CD4-positive, alpha-beta T cell treated with Interleukin-1 beta for 1 hour (primary cell): ENCODE measurements around the gene CARD11.

Experiments
- DNase-seq, 2 donors: peaks; one replicate each; pipeline ENCODE4 v3.0.0-alpha.2; 2020 to 2022

The CARD11 gene

DNA sequence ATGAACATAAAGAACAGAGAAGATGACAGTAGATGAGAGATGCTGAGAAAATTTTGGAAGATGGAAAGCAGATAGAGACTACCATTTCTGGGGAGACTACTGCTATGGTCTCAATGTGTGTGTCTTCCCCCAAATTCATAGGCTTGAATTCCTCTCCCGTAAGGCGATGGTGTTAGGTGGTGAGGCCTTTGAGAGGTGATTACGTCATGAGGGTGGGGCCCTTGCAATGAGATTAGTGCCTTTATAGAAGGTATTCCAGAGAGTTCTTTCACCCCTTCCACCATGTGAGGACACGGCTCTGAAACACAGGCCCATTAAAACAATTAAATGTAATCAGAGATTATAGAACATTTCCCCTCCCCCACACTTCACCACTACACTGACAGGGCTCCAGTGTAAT lies 23.9 kb downstream of the CARD11 start:
- DNase-seq: no peak

DNA sequence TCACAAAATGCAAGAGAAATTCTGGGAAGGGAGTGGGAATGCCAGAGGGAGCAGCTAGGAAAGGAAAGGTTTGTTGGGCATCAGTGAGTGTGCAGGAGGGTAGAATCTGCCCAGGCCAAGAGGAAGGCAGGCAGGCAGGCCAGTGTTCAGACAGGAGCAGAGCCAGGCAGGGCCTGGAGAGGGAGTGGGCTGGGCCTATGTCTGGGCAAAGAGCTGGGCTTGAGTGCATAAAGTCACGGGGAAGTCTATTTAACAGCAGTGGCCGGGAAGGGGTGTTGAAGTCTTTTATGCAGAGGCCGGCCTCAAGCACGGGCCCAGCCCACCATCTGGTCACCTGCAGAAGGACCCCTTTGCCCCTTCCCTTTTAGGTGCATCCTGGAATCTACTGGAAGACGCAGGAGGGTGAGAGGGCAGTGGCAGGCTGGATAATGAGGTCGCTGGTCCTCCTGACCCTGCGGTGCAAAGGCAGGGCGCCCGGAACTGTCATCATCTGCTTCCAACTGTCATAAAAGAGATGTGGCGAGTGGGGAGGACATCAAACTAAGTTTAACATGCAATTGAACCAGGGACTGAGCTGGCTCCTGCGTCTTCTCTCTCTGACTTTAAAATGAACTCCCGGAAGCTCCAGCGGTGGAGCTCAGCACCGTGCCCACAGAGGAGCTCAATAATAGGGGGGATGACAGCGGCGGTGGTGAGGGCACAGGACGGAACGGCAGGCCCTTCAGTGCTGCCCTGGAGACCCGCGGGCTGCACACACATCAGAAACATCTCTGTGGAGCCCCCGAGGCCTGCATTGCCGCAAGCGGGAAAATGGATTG lies 29.5 kb downstream of the CARD11 start:
- no peak for DNase-seq

DNA sequence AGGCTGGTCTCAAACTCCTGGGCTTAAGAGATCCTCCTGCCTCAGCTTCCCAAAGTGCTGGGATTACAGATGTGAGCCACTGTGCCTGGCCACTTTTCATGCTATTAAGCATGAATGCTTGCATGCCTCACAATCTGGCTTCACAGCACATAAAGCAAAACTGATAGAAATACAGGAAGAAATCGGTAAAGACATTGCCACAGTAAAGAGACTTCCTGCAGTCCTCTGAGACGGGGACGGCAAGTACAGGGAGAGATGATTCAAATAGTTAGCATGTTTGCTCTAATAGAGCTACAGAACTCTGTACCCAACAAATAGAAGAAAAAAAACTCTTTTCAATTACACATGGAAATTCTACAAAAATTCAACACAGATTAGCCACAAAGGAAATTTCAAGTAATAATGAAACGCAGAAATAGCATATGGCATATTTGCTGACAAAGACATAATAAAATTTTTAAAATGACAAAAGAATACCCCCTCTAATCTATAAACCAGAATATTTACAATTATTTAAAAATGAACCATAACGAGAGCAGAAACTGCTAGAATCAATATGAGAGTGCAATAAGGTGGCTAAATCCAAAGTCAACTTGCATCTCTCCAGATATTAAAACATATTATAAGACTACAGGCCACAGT lies 32.3 kb downstream of the CARD11 start:
- DNase-seq: no peak

DNA sequence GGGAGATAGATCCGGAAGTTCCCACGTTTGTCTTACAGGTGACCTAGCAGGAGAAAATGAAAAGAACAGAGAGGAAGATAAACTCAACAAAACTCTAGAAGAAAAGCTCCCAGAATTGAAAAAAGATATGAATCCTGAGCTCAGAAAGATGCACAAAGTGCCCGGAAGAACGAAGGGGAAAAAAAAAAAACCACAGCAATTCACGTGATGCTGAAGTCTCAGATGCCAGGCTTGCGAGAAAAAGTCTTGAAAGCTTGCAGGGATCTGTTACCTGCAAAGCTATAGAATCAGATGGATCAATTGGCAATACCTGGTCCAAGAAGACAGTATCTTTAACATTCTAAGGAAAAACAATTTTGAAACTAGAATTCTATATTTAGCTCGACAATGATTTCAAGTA lies 33.5 kb downstream of the CARD11 start:
- no peak for DNase-seq

DNA sequence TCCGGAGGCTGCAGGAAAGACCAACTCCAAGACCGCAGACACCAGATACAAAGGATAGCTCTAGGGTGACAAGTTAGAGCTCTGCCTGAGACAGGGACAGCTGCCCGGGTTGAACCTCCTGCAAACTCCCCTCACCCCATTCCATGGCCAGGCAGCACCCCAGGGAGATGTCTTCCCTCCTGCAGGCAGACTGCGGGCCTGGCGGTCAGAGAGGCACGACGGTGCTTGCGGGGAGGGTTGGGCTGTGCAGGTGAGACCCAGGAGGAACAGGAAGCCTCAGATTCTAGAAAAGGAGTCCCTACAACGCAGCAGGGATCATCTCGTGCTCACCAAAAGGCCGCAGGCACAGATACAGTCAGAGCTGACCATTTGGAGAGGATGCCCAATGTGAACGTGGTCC lies 34.6 kb downstream of the CARD11 start:
- DNase-seq: no peak

DNA sequence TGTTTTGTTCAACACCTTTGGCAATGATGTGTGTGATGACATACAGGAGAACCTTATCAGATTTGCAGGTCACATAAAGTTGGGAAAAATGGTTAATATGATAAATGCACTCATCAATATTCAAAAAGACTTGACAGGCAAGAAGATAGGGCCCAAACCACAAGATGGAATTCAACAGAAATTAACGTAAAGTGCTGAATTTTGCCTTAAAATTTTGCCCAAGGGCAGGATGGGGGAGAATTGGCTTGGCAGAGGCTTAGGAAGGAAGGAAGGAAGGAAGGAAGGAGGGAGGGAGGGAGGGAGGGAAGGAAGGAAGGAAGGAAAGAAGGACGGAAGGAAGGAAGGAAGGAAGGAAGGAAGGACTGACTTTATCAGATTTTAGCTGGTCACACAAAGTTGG lies 35.3 kb downstream of the CARD11 start:
- DNase-seq: no peak

DNA sequence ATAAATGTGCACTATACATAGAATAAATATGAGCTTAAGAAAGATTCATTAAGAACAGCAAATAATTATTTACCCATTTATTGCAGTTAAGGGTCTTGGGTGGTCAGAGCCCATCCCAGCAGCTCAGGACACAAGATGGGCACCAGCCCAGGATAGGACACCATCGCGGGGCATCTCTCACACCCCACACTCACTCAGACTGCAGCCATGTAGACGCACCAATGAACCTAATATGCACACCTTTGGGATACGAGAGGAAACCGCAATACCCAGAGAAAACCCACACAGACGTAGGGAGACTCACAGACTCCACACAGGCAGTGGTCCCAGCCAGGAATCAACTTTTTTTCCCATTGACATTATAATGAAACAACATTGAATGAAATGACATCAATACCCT lies 36.0 kb downstream of the CARD11 start:
- DNase-seq: no peak

DNA sequence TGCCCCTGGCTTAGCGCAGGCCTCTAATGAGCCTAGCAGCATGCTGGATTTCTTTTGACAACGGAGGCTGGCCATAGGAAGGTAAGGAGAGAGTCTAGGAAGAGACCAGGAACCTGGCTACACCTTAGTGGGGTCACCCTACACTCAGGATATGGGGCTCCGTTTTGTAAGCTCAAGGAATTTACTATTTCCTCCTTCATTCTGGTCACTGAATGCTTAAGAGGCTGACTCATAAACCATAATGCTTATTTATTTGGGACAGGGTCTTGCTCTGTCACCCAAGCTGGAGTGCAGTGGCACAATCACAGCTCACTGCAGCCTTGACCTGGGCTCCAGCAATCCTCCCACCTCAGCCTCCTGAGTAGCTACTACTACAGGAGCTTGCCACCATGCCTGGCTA lies 38.4 kb downstream of the CARD11 start:
- no peak for DNase-seq

DNA sequence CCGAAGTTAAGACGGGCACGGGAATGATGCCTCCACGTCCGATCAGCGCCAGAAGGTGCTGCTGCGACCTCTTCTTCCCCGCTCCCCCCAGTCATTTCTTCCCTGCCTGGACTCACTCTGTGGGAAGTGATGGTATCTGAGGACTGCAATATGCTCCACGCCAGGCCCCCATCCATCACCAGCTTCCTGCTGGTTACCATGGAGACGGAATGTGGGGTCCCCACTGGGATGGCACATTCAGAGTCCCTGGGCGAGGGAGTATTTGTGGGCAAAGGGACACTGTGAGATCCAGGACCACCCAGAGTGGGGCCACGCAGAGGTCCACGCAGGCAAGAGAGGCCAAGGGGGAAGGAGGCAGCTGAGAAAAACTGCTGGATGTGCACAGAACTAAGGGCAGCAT lies 39.7 kb downstream of the CARD11 start:
- DNase-seq: no peak

DNA sequence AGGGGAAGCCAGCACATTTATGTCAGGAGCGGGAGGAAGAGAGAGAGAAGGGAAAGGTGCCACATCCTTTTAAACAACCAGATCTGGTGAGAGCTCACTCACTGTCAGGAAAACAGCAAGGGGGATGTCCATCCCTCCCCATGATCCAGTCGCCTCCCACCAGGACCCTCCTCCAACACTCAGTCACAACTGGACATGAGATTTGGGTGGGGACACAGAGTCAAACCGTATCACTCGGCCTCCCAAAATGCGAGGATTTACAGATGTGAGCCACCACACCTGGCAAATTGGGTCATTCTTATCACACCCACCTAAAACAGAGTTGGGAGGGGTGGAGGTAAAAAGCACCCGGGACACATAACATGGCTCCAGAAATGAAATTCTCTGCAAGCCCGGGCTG lies 41.0 kb downstream of the CARD11 start:
- DNase-seq: no peak

DNA sequence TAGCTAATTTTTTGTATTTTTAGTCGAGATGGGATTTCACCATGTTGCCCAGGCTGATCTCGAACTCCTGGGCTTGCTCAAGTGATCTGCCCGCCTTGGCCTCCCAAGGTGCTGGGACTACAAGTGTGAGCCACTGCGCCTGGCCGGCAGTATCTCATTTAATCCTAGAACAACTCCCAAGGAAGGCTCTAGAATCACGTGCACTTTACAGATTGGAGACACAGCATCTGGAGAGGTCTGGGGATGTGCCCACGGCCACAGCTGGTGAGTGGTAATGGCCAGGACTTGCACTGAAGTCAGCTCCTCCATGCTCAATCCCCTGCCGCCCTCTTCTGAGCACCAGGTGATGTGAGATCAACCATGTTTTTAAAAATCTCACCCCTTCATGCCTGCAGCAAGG lies 43.1 kb downstream of the CARD11 start:
- DNase-seq: no peak

DNA sequence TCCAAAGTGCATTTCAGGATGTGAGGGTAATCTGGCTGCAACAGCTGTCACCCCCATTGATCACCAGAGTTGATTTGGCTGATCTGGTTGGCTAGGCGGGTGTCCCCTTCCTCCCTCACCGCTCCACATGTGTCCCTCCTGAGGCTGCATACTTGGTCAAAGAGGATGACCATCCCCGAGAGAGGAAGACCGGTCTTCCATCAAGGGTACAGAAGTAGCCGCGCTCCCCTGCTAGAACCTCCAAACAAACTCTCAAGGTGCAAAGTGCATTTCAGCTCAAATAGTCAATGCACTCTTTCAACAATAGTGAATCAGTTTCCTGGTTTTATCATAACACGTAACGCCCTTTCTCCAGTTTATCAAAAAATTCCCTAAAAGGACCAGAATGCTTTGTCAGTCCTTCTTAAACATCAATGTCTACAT lies 44.6 kb downstream of the CARD11 start:
- no peak for DNase-seq

DNA sequence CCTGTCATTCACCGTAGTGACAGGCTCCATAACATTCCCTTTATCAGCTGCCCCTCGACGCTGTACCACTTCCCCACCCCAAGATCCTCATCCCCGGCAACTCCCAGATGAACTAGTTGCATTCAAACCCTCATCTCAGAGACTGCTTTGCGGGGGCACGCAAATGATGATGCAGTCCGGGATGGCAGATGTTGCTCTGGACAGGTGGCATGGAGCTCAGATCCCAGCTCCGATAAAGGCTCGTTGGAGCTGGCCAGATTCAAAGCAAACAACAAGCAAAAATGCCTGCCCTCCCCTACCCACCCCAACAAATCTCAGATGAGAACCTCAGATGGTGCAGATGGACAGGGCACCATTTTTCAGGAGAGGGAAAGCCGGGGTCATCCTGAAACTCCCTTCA lies 46.7 kb downstream of the CARD11 start:
- DNase-seq: no peak

DNA sequence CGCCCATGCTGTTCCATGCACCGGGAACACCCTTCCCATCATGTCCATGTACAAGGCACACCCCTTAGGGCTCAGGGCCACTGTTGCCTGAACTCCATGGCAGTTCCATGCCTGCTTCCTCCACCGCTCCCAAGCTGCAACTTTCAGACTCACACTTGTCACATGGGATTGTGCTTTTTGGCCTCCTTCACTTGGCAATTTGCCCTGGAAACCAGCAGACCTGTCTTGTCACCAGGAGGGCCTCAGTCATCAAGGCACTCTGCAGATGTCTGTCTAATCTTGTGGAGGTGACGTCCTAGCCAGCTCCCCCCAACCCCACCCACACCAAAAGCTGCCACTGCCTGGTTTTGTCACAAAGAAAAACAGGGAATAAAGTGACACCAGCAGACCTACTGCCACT lies 47.5 kb downstream of the CARD11 start:
- DNase-seq: no peak

DNA sequence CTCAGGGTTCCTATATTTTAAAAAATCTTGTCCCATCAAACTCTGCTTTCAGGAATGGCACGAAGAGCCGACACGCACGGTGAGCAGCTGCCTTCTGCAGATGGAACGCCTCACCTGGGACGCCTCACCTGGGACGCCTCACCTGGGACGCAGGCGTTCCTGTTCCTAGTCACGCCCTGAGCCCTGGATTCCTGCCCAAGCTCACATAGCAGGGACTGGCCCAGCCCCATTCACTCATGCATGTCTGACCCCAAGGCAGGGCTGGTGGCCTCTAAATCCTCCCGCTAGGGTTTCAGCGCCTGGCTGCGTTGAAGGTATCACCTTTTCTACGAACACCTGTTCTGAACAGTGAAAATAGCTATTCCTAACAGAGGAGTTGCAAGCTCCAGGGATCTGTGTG lies 49.8 kb downstream of the CARD11 start:
- DNase-seq: no peak

DNA sequence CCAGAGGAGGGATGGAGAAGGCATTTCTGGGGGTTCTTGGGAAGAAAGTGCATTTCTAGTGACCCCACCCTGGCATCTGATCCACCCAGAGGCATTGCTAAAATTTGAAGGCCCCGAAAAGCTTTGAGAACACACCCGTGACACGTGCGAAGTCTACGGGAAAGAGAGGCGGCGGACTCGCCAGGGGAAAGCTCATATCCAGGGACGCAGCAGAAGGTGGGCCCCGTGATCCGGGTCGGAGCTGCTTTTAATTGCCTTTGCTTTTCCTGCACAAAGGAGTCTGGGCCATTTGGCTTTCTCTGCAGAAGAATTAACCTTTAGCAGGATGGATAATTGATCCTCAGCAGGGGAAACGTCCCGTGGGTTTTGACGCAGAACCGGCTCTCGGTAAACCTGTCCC lies 50.3 kb downstream of the CARD11 start:
- no peak for DNase-seq

DNA sequence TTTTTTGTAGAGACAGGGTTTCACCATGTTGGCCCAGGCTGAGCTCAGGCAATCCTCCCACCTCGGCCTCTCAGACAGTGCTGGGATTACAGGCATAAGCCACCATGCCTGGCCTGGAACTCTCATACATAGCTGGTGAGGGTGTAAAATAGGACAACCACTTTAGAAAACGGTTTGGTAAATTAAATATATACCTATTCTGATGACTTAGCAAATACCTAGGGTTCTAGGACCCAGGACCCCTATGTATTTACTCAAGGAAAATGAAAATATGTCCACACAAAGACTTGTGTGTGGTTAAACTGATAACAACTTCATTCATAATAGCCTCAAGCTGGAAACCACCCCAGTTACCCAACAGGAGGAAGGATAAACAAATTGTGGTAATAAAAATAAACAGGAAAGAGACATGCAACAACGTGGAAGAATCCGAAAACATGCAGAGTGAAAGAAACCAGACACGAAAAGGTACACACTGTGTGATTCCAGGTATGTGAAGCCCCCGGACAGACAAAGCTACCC lies 52.7 kb downstream of the CARD11 start:
- no peak for DNase-seq

DNA sequence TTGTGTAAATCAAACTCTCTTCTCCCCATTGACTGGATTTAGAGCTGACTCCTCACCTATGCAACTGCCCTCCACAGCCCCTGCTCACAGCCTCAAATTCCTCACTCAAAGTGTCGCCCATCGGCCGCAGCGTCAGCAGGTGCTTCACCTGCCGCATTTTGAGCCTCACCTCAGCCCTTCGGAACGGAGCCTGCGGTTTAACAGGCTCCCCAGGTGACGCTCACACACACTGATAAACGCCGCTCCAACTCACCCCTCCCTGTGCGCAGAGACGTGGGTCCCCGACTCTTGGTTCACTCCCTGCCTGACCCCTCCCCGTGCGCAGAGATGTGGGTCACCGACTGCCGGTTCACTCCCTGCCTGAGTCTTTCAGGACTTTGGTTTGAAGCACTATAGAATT lies 57.1 kb downstream of the CARD11 start:
- DNase-seq: no peak

DNA sequence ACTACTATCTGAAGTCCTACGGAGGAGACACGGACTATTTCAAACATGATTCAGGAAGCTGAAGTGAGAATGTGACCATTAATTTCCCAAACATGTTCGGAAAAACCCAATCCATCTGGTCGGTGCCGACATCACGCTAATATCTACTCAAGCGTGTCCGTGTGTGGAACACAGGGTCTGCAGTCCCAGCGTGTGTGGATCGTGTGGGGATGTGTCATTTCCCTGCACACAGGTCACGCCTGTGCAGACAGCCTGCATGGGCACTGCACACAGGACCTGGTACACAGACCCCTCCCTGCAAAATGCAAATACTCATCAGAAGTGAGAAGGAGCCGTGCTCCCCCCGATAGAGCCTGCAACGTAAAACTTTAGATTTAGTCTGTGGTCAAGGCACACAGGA lies 57.8 kb downstream of the CARD11 start:
- no peak for DNase-seq

DNA sequence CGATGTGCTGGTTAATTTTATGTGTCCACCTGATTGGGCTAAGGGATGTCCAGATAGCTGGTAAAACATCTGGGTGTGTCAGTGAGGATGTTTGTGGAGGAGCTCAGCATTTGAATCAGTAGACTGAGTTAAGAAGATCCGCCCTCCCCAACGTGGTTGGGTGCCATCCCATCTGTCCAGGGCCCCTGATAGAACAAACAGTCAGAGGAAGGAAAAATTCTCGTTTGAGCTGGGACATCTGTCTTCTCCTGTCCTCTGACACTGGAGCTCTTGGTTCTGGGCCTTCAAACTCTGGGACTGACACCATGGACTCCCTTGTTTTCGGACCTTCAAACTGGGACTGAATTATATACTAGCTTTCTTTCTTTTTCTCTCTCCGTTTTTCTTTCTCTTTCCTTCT lies 59.6 kb downstream of the CARD11 start:
- no peak for DNase-seq

DNA sequence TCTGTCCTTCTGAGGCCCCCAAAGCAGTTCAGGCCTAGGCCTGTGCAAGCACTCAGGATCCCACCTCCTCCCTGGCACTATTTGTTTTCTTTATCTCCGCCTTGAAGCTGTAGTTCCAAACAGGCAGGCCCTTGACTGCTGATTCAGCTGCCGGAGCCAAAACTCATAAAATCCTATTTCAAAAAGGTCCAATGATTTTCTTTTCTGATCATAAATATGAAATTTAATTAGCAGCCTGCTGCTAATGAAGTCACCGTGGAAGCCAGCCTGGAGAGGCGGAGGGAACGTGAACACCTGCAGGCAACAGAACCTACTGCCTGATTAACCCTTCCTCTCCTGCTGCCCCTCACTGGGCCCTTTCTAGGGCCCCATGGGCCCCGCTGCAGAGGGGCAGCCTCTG lies 60.1 kb downstream of the CARD11 start:
- no peak for DNase-seq

DNA sequence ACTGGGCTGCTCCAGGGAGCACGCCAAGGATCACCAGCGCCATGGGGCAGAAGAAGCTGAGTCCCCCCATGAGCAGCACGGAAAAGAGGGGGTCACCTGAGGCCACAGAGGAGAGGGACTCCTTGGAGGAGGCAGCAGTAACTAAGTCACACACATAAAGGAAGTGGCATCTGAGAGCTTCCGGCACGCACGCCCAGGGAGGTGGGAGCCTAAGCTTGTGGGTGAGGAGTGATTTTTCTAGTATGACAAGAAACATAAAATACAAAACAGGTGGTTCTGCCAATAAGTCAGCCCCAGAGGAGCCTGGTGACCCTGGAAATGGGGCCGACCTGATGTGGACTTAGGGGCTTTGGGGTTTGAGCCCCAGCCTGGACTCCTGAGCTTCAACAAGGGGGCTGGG lies 60.8 kb downstream of the CARD11 start:
- DNase-seq: peak; percentile 59 to 69

DNA sequence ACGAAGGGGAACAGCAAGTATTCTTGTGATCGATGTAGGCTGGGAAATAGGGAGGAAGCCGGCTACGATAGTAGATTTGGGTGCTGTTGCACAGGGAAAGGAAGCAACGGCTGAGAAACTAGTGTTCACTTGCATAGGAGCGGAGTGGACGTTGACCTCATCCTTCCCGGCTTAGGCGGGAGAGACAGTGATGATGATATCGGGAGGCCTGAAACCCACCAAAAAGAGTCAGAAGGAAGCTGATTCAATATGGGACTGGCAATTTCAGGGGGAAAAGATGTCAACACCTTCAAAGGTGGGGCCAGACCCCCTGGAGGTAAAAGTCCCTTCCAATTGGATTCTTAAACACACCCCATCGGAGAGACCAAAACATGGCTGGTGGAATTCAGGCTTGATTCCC lies 61.3 kb downstream of the CARD11 start:
- no peak for DNase-seq

DNA sequence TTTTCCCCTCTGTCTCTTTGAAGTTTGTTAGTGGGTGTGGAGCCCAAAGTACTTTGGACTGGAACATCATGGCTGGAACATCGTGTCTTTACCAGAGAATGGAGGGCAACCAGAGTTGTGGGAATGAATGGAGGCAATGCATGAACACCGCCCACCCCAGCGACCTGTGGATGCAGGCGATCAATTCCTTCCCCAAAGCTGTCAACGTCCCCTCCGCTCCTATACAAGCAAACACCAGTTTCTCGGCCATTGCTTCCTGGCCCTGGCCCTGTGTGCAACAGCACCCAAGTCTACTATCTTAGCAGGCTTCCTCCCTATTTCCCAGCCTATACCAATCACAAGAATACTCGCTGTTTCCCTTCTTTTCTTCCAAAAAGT lies 62.6 kb downstream of the CARD11 start:
- DNase-seq: no peak
